RKO (cell line): ENCODE data around the gene TMEM164.

ENCODE experiments used
- DNase-seq: peaks from one replicate; pipeline ENCODE4 v3.0.0-alpha.2; 2016; ENCODE audit warnings: low spot score

TMEM164 gene

GRCh38 chrX:110037178-110037577 lies 34.3 kb downstream of the TMEM164 start:
- no peak for DNase-seq

GRCh38 chrX:110038900-110039299 lies 36.0 kb downstream of the TMEM164 start:
- DNase-seq = no peak

GRCh38 chrX:110041980-110042379 lies 39.1 kb downstream of the TMEM164 start:
- DNase-seq = no peak

- DNase-seq = no peak
Observed at GRCh38 chrX:110042496-110042895, 39.6 kb downstream of the TMEM164 start.

- no peak for DNase-seq
Observed at GRCh38 chrX:110043506-110043905, 40.6 kb downstream of the TMEM164 start.

GRCh38 chrX:110044346-110045249 lies 41.7 kb downstream of the TMEM164 start:
- DNase-seq = no peak

- no peak for DNase-seq
Observed at GRCh38 chrX:110045421-110045820, 42.5 kb downstream of the TMEM164 start.

GRCh38 chrX:110046001-110046400 lies 43.1 kb downstream of the TMEM164 start:
- DNase-seq = no peak

- no peak for DNase-seq
Observed at GRCh38 chrX:110046971-110047370, 44.1 kb downstream of the TMEM164 start.

- no peak for DNase-seq
Observed at GRCh38 chrX:110049096-110049495, 46.2 kb downstream of the TMEM164 start.

GRCh38 chrX:110050386-110050785 lies 47.5 kb downstream of the TMEM164 start:
- no peak for DNase-seq

- no peak for DNase-seq
Observed at GRCh38 chrX:110050901-110051300, 48.0 kb downstream of the TMEM164 start.

GRCh38 chrX:110051559-110051958 lies 48.6 kb downstream of the TMEM164 start:
- no peak for DNase-seq

- no peak for DNase-seq
Observed at GRCh38 chrX:110052303-110052702, 49.4 kb downstream of the TMEM164 start.

GRCh38 chrX:110053453-110053852 lies 50.5 kb downstream of the TMEM164 start:
- DNase-seq = no peak

- DNase-seq = no peak
Observed at GRCh38 chrX:110055616-110056015, 52.7 kb downstream of the TMEM164 start.

GRCh38 chrX:110056419-110056818 lies 53.5 kb downstream of the TMEM164 start:
- no peak for DNase-seq

- no peak for DNase-seq
Observed at GRCh38 chrX:110059410-110059809, 56.5 kb downstream of the TMEM164 start.

- no peak for DNase-seq
Observed at GRCh38 chrX:110060317-110060716, 57.4 kb downstream of the TMEM164 start.

- DNase-seq = no peak
Observed at GRCh38 chrX:110060846-110061537, 58.1 kb downstream of the TMEM164 start.

- DNase-seq = no peak
Observed at GRCh38 chrX:110062919-110063318, 60.0 kb downstream of the TMEM164 start.

GRCh38 chrX:110066488-110067225 lies 63.7 kb downstream of the TMEM164 start:
- no peak for DNase-seq

GRCh38 chrX:110070970-110071369 lies 68.1 kb downstream of the TMEM164 start:
- DNase-seq = no peak
